Endometrium (tissue), 2 donors: ENCODE results near the gene XPO4.

ENCODE experiments used
- FAIRE-seq: peaks from 2 replicates; lab custom pipeline; 2012; peaks lifted over from hg19 to GRCh38; lab: Jason Lieb, UNC
- donor health status: control.
- donor health status: control.

The XPO4 gene

DNA sequence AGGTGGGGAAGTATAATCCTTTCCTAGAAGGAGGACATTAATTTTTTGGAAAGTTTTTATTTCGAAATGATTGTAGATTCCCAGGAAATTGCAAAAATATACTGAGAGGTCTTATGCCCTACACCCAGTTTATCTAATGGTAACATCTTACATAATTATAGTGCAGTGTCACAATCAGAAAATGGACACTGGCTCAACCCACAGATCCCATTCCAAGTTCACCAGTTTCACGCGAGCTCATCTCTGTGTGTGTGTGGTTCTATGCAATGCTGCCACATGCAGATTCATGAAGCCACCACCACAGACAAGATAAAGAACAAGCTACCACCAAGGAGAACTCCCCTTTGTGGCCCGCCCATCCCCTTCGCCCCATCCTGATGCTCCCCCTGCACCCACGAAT lies 174.7 kb downstream of the XPO4 start:
- no peak for FAIRE-seq
